ENCODE measurements around the gene COMTD1. TPM values are rescaled to one million over a fixed set of nuclear protein-coding genes. Genes with fewer than 3 reads are reported as not detected.

The COMTD1 gene
- total RNA-seq, 1 donor from 2014 or later: 4.2 TPM

DNA sequence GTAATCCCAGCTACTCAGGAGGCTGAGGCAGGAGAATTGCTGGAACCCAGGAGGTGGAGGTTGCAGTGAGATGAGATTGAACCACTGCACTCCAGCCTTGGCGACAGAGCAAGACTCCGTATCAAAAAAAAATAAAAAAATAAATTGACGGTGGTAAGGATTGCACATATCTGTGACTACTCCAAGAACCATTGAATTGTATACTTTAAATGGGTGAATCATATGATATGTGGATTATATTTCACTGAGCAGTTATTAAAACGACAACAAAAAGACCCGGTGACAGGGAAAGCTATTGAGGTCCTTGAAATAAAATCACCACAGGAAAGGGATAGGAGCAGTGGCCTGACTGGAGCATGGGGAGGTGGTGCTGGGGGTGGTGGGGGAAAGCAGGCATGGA, 31.2 kb upstream of the COMTD1 start:
- Histone ChIP-seq H3K9ac (ENCODE audit: low read depth in 1 of 3, low read length in 3 of 3) (no peak overlapping the region), H3K27me3 (ENCODE audit: control insufficient read depth in 3 of 3, insufficient read depth in 3 of 3, low read length in 3 of 3) (no peaks in the 10 kb centered on the region), H3K27ac (ENCODE audit: low read depth, low read length) (no peak overlapping the region), H3K9me3 (ENCODE audit: control insufficient read depth in 3 of 3, low read length in 3 of 3) (no peaks in the 10 kb centered on the region), H3K4me3 (ENCODE audit: low read length in 3 of 3) (no peak overlapping the region), H3K4me1 (ENCODE audit: control insufficient read depth in 3 of 3, insufficient read depth in 3 of 3, low read length in 3 of 3) (no peaks in the 10 kb centered on the region), H3K36me3 (ENCODE audit: control insufficient read depth in 3 of 3, insufficient read depth in 3 of 3, low read length in 3 of 3) (no peaks in the 10 kb centered on the region)

DNA sequence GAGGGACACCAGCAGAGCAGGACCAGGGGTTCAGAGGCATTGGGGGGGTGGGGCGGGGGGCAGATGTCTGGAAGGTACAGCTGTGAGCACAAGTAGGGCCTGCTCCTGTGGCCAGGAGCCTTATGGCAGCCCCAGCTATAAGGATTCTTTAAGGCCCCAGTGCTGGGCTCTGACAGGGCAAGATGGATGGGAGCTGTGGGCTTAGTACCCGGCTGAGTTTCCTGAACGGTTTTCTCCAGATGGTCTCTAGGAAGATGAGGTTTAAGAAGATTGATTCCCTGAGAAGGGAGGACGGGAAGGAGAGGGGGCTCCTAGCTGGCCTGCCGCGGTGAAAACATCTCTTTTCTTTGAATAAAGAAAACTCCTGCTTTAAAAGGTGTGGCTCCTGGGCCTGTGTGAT, 30.1 kb upstream of the COMTD1 start:
- Histone ChIP-seq H3K9ac (ENCODE audit: low read depth in 1 of 3, low read length in 3 of 3) (no peak overlapping the region), H3K36me3 (ENCODE audit: control insufficient read depth in 3 of 3, insufficient read depth in 3 of 3, low read length in 3 of 3) (no peaks in the 10 kb centered on the region), H3K9me3 (ENCODE audit: control insufficient read depth in 3 of 3, low read length in 3 of 3) (no peaks in the 10 kb centered on the region), H3K27me3 (ENCODE audit: control insufficient read depth in 3 of 3, insufficient read depth in 3 of 3, low read length in 3 of 3) (peaks cover 0 to 4% (median 0%) of the 10 kb centered on the region in 3 donors), H3K4me1 (ENCODE audit: control insufficient read depth in 3 of 3, insufficient read depth in 3 of 3, low read length in 3 of 3) (no peaks in the 10 kb centered on the region), H3K27ac (ENCODE audit: low read depth, low read length) (no peak overlapping the region), H3K4me3 (ENCODE audit: low read length in 3 of 3) (no peak overlapping the region)

DNA sequence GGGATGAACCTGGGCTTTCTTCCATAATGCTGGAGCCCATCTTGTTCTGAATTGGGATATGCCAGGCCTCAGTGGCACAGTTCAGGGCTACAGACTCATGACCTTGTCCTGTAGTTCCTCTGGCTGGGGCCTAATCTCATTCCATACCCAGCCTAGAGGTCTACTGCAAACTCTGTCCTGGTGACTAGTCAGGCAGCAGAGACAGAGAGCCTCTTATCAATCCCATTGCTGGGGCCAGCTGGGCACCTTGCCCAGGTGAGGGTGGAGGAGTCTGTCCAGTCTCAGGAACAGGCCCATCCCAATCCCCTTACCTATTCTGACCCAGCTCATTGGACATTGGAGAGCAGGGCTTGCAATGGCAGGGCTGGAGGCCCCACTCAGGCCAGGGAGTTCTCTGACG, 28.0 kb upstream of the COMTD1 start:
- no peaks in the 10 kb centered on the region for H3K36me3 ChIP-seq (ENCODE audit: control insufficient read depth in 3 of 3, insufficient read depth in 3 of 3, low read length in 3 of 3)
- H3K4me3 ChIP-seq (ENCODE audit: low read length in 3 of 3): no peak overlapping the region
- H3K9ac ChIP-seq (ENCODE audit: low read depth in 1 of 3, low read length in 3 of 3): no peak overlapping the region
- H3K9me3 ChIP-seq (ENCODE audit: control insufficient read depth in 3 of 3, low read length in 3 of 3): no peaks in the 10 kb centered on the region
- H3K4me1 ChIP-seq (ENCODE audit: control insufficient read depth in 3 of 3, insufficient read depth in 3 of 3, low read length in 3 of 3): no peaks in the 10 kb centered on the region
- peaks cover 0 to 4% (median 0%) of the 10 kb centered on the region in 3 donors for H3K27me3 ChIP-seq (ENCODE audit: control insufficient read depth in 3 of 3, insufficient read depth in 3 of 3, low read length in 3 of 3)
- no peak overlapping the region for H3K27ac ChIP-seq (ENCODE audit: low read depth, low read length)

DNA sequence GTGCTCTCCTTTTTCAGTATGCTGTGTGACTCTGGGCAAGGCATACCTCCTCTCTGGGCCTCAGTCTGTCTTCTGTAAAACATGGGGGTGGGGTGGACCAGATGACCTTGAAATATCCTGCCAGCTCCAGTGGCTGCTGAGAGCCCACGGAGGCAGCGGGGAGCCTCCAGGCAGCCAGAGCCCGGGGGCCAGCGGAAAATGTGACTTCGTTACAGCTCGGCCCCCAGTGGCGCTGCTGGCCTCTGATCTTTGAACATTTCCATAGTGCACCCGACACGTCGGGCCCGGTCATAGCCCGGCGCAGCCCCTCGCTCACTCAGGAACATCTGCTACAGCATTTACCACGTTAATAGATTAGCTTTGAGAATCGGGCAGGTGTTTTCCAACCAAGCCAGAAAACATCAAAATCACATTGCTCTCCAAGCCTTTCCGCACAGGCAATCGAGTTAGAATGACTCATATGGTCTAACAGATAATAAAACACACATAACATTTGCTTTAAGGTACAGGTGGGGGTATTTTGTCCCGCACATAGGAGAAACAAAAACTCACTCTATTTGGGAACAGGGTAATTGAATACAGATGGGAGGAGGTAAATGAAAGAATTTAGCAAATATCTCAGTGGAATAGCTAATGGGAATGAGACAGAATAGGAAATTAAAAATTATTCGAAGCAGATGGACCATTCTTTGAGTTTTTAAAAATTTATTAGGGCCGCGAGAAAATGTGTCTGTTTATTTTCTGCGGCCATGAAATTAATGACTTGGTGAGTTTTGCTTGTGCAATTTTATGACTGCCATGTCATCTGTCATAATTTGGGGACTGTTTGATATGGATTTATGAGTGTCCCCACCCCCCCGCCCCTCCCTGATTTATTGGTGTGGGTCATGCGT, 26.3 kb upstream of the COMTD1 start:
- Histone ChIP-seq H3K36me3 (ENCODE audit: control insufficient read depth in 3 of 3, insufficient read depth in 3 of 3, low read length in 3 of 3) (no peaks in the 10 kb centered on the region), H3K4me3 (ENCODE audit: low read length in 3 of 3) (no peak overlapping the region), H3K27ac (ENCODE audit: low read depth, low read length) (no peak overlapping the region), H3K4me1 (ENCODE audit: control insufficient read depth in 3 of 3, insufficient read depth in 3 of 3, low read length in 3 of 3) (no peaks in the 10 kb centered on the region), H3K27me3 (ENCODE audit: control insufficient read depth in 3 of 3, insufficient read depth in 3 of 3, low read length in 3 of 3) (peaks cover 0 to 4% (median 0%) of the 10 kb centered on the region in 3 donors), H3K9ac (ENCODE audit: low read depth in 1 of 3, low read length in 3 of 3) (no peak overlapping the region), H3K9me3 (ENCODE audit: control insufficient read depth in 3 of 3, low read length in 3 of 3) (no peaks in the 10 kb centered on the region)

DNA sequence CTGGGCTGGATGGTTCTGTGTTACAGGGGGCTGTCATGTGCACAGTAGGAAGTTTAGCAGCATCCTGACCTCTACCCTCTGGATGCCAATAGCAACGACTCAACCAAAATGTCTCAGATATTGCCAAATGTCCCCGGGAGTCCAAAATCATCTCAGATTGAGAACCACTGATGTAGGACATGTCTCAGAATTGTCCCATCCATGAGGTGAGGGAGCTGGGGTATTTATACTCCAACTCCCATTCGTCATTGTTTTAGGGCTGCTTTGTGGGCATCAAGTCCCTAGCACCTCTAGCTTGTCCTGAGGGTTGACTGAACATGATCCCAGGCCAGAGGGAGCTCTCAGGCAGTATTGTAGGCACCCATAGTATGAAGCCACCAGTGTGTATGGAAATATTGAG, 25.2 kb upstream of the COMTD1 start:
- Histone ChIP-seq H3K27me3 (ENCODE audit: control insufficient read depth in 3 of 3, insufficient read depth in 3 of 3, low read length in 3 of 3) (peaks cover 0 to 4% (median 0%) of the 10 kb centered on the region in 3 donors), H3K9ac (ENCODE audit: low read depth in 1 of 3, low read length in 3 of 3) (no peak overlapping the region), H3K4me1 (ENCODE audit: control insufficient read depth in 3 of 3, insufficient read depth in 3 of 3, low read length in 3 of 3) (no peaks in the 10 kb centered on the region), H3K4me3 (ENCODE audit: low read length in 3 of 3) (no peak overlapping the region), H3K27ac (ENCODE audit: low read depth, low read length) (no peak overlapping the region), H3K9me3 (ENCODE audit: control insufficient read depth in 3 of 3, low read length in 3 of 3) (no peaks in the 10 kb centered on the region), H3K36me3 (ENCODE audit: control insufficient read depth in 3 of 3, insufficient read depth in 3 of 3, low read length in 3 of 3) (no peaks in the 10 kb centered on the region)

DNA sequence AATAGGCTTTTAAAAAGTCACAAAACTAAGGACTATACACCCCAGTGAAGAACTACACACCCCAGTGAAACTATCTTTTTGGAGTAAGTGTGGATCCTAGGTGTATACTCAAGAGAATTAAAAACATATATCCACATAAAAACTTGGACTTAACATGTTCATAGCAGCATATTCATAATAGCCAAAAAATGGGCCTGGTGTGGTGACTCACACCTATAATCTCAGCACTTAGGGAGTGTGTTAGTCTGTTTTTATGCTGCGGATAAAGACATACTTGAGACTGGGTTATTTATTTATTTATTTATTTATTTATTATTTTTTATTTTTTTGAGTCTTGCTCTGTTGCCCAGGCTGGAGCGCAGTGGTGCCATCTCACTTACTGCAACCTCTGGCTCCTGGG, 19.0 kb upstream of the COMTD1 start:
- Histone ChIP-seq H3K9ac (ENCODE audit: low read depth in 1 of 3, low read length in 3 of 3) (no peak overlapping the region), H3K27ac (ENCODE audit: low read depth, low read length) (no peak overlapping the region), H3K4me1 (ENCODE audit: control insufficient read depth in 3 of 3, insufficient read depth in 3 of 3, low read length in 3 of 3) (no peaks in the 10 kb centered on the region), H3K36me3 (ENCODE audit: control insufficient read depth in 3 of 3, insufficient read depth in 3 of 3, low read length in 3 of 3) (no peaks in the 10 kb centered on the region), H3K4me3 (ENCODE audit: low read length in 3 of 3) (no peak overlapping the region), H3K27me3 (ENCODE audit: control insufficient read depth in 3 of 3, insufficient read depth in 3 of 3, low read length in 3 of 3) (no peaks in the 10 kb centered on the region), H3K9me3 (ENCODE audit: control insufficient read depth in 3 of 3, low read length in 3 of 3) (peaks cover 2 to 6% (median 3%) of the 10 kb centered on the region in 3 donors)

DNA sequence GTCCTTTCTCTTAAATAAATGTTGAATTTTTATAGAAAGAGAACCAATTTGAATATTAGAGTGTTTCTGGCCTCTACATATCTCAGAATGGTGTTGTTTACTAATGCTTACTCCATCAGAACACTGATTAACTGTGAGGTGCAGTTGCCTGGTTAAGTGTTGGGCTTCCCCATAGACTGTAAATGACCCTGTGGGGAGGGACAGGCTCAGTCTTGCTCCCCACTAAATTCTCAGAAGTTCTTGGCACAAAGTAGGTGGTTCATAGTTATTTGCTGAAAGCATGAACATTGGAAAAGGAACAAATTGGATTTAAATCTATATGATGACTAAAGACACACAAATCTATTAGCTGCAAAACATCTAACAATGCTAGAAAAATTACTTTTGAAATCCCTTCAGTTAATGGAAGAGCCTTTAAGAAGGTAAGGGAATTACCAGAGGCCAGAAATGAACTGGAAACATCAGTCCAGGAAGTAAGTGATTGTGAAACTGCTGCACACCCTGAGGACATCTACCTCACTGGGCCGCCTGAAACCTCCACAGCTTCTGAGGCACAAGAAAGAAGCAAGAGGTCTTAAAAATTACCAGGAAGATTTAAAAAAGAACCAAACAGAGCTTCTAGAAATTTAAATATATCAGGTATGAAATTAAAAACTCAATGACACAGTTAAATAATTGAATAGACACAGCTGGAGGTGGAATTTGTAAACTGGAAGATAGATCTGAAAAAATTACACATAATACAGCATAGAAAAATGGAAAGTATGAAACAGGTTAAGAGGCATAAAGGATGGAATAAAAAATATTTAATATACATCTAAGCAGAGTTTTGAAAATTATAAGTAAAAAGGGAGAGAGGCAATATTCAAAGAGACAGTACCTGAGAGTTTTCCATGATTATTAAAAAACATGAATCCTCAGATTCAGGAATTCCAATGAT, 17.8 kb upstream of the COMTD1 start:
- H3K9me3 ChIP-seq (ENCODE audit: control insufficient read depth in 3 of 3, low read length in 3 of 3): peaks cover 2 to 6% (median 3%) of the 10 kb centered on the region in 3 donors

DNA sequence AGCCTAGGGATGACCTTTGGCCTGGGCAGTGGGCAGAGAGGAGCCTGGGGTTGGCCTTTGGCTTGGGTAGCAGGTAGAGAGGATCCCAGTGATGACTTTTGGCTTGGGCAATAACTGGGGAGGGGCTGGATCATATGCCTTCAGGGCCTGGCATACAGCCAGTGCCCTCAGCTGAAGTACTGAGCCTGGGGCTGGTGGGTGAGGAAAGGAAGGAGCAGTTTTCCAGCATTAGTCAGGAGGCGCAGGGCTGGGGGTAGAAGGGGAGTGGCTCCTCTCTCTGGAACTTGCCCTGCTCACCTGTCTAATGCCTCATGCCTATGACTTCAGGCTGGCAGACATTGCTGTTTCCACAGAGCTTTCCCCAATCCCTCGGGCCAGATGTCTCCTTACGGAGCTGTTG, 15.2 kb upstream of the COMTD1 start:
- Histone ChIP-seq H3K4me1 (ENCODE audit: control insufficient read depth in 3 of 3, insufficient read depth in 3 of 3, low read length in 3 of 3) (peaks cover 0 to 5% (median 0%) of the 10 kb centered on the region in 3 donors), H3K4me3 (ENCODE audit: low read length in 3 of 3) (no peak overlapping the region), H3K9ac (ENCODE audit: low read depth in 1 of 3, low read length in 3 of 3) (no peak overlapping the region), H3K36me3 (ENCODE audit: control insufficient read depth in 3 of 3, insufficient read depth in 3 of 3, low read length in 3 of 3) (no peaks in the 10 kb centered on the region), H3K27ac (ENCODE audit: low read depth, low read length) (no peak overlapping the region), H3K9me3 (ENCODE audit: control insufficient read depth in 3 of 3, low read length in 3 of 3) (peaks cover 2 to 6% (median 3%) of the 10 kb centered on the region in 3 donors), H3K27me3 (ENCODE audit: control insufficient read depth in 3 of 3, insufficient read depth in 3 of 3, low read length in 3 of 3) (no peaks in the 10 kb centered on the region)

More for the DNA sequence above, 17.8 kb upstream of the COMTD1 start:
- H3K9ac ChIP-seq (ENCODE audit: low read depth in 1 of 3, low read length in 3 of 3): no peak overlapping the region
- no peaks in the 10 kb centered on the region for H3K4me1 ChIP-seq (ENCODE audit: control insufficient read depth in 3 of 3, insufficient read depth in 3 of 3, low read length in 3 of 3)
- H3K36me3 ChIP-seq (ENCODE audit: control insufficient read depth in 3 of 3, insufficient read depth in 3 of 3, low read length in 3 of 3): no peaks in the 10 kb centered on the region
- no peaks in the 10 kb centered on the region for H3K27me3 ChIP-seq (ENCODE audit: control insufficient read depth in 3 of 3, insufficient read depth in 3 of 3, low read length in 3 of 3)
- no peak overlapping the region for H3K4me3 ChIP-seq (ENCODE audit: low read length in 3 of 3)
- no peak overlapping the region for H3K27ac ChIP-seq (ENCODE audit: low read depth, low read length)

DNA sequence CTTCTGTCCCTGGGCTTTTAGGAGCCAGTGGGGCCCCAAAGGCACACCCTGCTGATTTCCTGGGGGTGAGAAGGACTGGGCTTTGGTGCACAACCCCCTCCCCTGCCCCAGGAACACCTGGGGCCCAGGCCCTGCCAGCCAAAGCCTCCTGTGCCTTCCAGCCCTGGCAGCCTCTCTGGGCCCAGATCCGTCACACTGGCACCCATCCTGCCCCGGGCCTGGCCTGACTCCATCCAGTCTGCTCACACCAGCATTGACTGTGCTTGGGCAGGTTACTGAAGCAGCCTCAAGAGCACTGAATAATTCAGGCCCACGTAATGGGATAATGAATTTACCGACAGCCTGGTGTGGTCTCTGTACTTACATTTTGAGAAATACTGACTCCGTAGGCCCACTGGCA, 12.0 kb upstream of the COMTD1 start:
- Histone ChIP-seq H3K4me1 (ENCODE audit: control insufficient read depth in 3 of 3, insufficient read depth in 3 of 3, low read length in 3 of 3) (peaks cover 0 to 5% (median 0%) of the 10 kb centered on the region in 3 donors), H3K36me3 (ENCODE audit: control insufficient read depth in 3 of 3, insufficient read depth in 3 of 3, low read length in 3 of 3) (no peaks in the 10 kb centered on the region), H3K9me3 (ENCODE audit: control insufficient read depth in 3 of 3, low read length in 3 of 3) (peaks cover 0 to 2% (median 0%) of the 10 kb centered on the region in 3 donors), H3K9ac (ENCODE audit: low read depth in 1 of 3, low read length in 3 of 3) (no peak overlapping the region), H3K4me3 (ENCODE audit: low read length in 3 of 3) (no peak overlapping the region), H3K27me3 (ENCODE audit: control insufficient read depth in 3 of 3, insufficient read depth in 3 of 3, low read length in 3 of 3) (no peaks in the 10 kb centered on the region), H3K27ac (ENCODE audit: low read depth, low read length) (no peak overlapping the region)

DNA sequence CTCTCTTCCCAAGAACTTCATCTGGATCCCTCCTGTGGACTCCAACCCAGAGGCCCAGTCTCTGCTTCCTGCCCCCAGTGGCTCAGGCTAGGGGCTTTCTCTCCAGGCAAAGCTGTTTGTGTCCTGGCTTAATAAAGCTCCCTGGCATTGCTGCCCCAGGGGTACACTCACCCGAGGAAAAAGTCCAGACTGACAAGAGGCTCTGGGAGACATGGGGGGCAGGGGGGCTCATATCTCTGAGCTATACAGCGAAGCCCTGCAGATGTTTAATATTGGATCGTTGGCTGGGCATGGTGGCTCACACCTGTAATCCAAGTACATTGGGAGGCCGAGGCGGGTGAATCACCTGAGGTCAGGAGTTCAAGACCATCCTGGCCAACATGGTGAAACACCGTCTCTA, 10.7 kb upstream of the COMTD1 start:
- peaks cover 0 to 5% (median 0%) of the 10 kb centered on the region in 3 donors for H3K4me1 ChIP-seq (ENCODE audit: control insufficient read depth in 3 of 3, insufficient read depth in 3 of 3, low read length in 3 of 3)
- H3K27me3 ChIP-seq (ENCODE audit: control insufficient read depth in 3 of 3, insufficient read depth in 3 of 3, low read length in 3 of 3): no peaks in the 10 kb centered on the region
- H3K36me3 ChIP-seq (ENCODE audit: control insufficient read depth in 3 of 3, insufficient read depth in 3 of 3, low read length in 3 of 3): no peaks in the 10 kb centered on the region
- no peaks in the 10 kb centered on the region for H3K9me3 ChIP-seq (ENCODE audit: control insufficient read depth in 3 of 3, low read length in 3 of 3)
- H3K9ac ChIP-seq (ENCODE audit: low read depth in 1 of 3, low read length in 3 of 3): no peak overlapping the region
- H3K27ac ChIP-seq (ENCODE audit: low read depth, low read length): no peak overlapping the region
- no peak overlapping the region for H3K4me3 ChIP-seq (ENCODE audit: low read length in 3 of 3)
